IMR-90 (cell line): Measurements from ENCODE around the gene SPATA31E1. TPM values are rescaled to one million over a fixed set of nuclear protein-coding genes. Genes with fewer than 3 reads are reported as not detected.

ENCODE experiments used
- ATAC-seq: fragments of 200-7000 bp; cut with Tn5 transposase; 2 replicates; pipeline ENCODE4 v1.9.1; 2020; ENCODE audit warnings: low read depth, mild to moderate bottlenecking, moderate library complexity
- BruUV-seq: library from RNA; stranded (reverse); fragments of 400-500 nt; replicated peaks from 2 replicates; lab custom pipeline; 2021; lab: Mats Ljungman, UMichigan
- CTCF ChIA-PET: fragments of 300-600 bp; formaldehyde crosslinking; extraction: SDS; loops from one replicate; lab custom pipeline; 2021; ENCODE audit warnings: antibody characterized with exemption; lab: Yijun Ruan, JAX
- POLR2A ChIA-PET: fragments of 300-600 bp; sonication (Branson Sonifier 250); formaldehyde crosslinking; loops from one replicate; lab custom pipeline; 2022; ENCODE audit warnings: antibody characterized with exemption; ENCODE audit not compliant: unreplicated experiment; lab: Charles Lee
- DNase-seq: peaks from one replicate; pipeline ENCODE4 v3.0.0; 2013
- H2AFZ ChIP-seq: replicated peaks from 2 replicates; pipeline ENCODE3; 2013; ENCODE audit warnings: low read length, mild to moderate bottlenecking; ENCODE audit not compliant: poor library complexity
- H2AK5ac ChIP-seq: 2 replicates; pipeline ENCODE4 v1.6.1; 2013; ENCODE audit warnings: low read depth, low read length, inconsistent platforms
- H2AK9ac ChIP-seq: replicated peaks from 2 replicates; pipeline ENCODE3; 2013; ENCODE audit warnings: mild to moderate bottlenecking, low read depth, low read length, moderate library complexity; ENCODE audit not compliant: poor library complexity
- H2BK120ac ChIP-seq: 2 replicates; pipeline ENCODE4 v1.6.1; 2013; ENCODE audit warnings: low read depth, low read length, inconsistent platforms
- H2BK15ac ChIP-seq: 3 replicates; pipeline ENCODE4 v1.6.1; 2013; ENCODE audit warnings: low read depth, low read length, inconsistent platforms
- H2BK20ac ChIP-seq: 2 replicates; pipeline ENCODE4 v1.6.1; 2013; ENCODE audit warnings: low read depth, mild to moderate bottlenecking, inconsistent platforms, low read length, moderate library complexity
- H2BK5ac ChIP-seq: 2 replicates; pipeline ENCODE4 v1.6.1; 2013; ENCODE audit warnings: mild to moderate bottlenecking, low read depth, low read length, inconsistent platforms; ENCODE audit not compliant: poor library complexity, severe bottlenecking
- H3K14ac ChIP-seq: replicated peaks from 2 replicates; pipeline ENCODE4 v1.6.1; 2013; ENCODE audit warnings: low read depth, low read length, inconsistent platforms
- H3K18ac ChIP-seq: 2 replicates; pipeline ENCODE4 v1.6.1; 2013; ENCODE audit warnings: low read depth, low read length, control low read depth
- H3K23ac ChIP-seq: 2 replicates; pipeline ENCODE4 v1.6.1; 2013; ENCODE audit warnings: low read depth, low read length, inconsistent platforms
- H3K27ac ChIP-seq: 2 replicates; pipeline ENCODE4 v1.5.1; 2013; ENCODE audit warnings: mild to moderate bottlenecking, control low read depth, low read length; ENCODE audit not compliant: insufficient read depth
- H3K27me3 ChIP-seq: 2 replicates; pipeline ENCODE4 v1.6.1; 2013; ENCODE audit warnings: low read length; ENCODE audit not compliant: control insufficient read depth, insufficient read depth
- H3K36me3 ChIP-seq: 2 replicates; pipeline ENCODE4 v1.6.1; 2013; ENCODE audit warnings: low read length, mixed read lengths; ENCODE audit not compliant: control insufficient read depth, insufficient read depth
- H3K4ac ChIP-seq: 2 replicates; pipeline ENCODE4 v1.6.1; 2013; ENCODE audit warnings: low read depth, low read length, inconsistent platforms
- H3K4me1 ChIP-seq: 2 replicates; pipeline ENCODE4 v1.6.1; 2013; ENCODE audit warnings: low read length, mixed read lengths; ENCODE audit not compliant: control insufficient read depth, insufficient read depth
- H3K4me2 ChIP-seq: 2 replicates; pipeline ENCODE4 v1.6.1; 2013; ENCODE audit warnings: low read depth, mild to moderate bottlenecking, control low read depth, low read length, moderate library complexity
- H3K4me3 ChIP-seq: 2 replicates; pipeline ENCODE4 v1.5.1; 2013; ENCODE audit warnings: low read depth, mild to moderate bottlenecking, control low read depth, low read length, moderate library complexity; ENCODE audit not compliant: insufficient read depth
- H3K56ac ChIP-seq: 2 replicates; pipeline ENCODE4 v1.6.1; 2013; ENCODE audit warnings: low read length, inconsistent platforms; ENCODE audit not compliant: insufficient read depth; ENCODE audit errors: extremely low read depth
- H3K79me1 ChIP-seq, 2 experiments: 2 replicates each; pipeline ENCODE4 v1.6.1; 2013; ENCODE audit warnings: low read length in 2 of 2, inconsistent platforms in 1 of 2, low read depth in 1 of 2
- H3K9ac ChIP-seq: 2 replicates; pipeline ENCODE4 v1.6.1; 2013; ENCODE audit warnings: low read depth, low read length, control low read depth
- H3K9me1 ChIP-seq: 2 replicates; pipeline ENCODE4 v1.6.1; 2013; ENCODE audit warnings: low read length, inconsistent platforms; ENCODE audit not compliant: insufficient read depth
- H3K9me3 ChIP-seq: 2 replicates; pipeline ENCODE4 v1.6.1; 2013; ENCODE audit warnings: low read length; ENCODE audit not compliant: control insufficient read depth, insufficient read depth
- H4K20me1 ChIP-seq: 2 replicates; pipeline ENCODE4 v1.6.1; 2013; ENCODE audit warnings: low read length, inconsistent platforms; ENCODE audit not compliant: insufficient read depth
- H4K5ac ChIP-seq: 2 replicates; pipeline ENCODE4 v1.6.1; 2013; ENCODE audit warnings: mild to moderate bottlenecking, low read depth, low read length, control low read depth
- H4K8ac ChIP-seq, 2 experiments: 2 replicates each; pipeline ENCODE4 v1.6.1; 2013; ENCODE audit warnings: low read depth in 2 of 2, low read length in 2 of 2, control low read depth in 1 of 2, inconsistent platforms in 1 of 2
- H4K91ac ChIP-seq: 2 replicates; pipeline ENCODE4 v1.6.1; 2013; ENCODE audit warnings: low read depth, low read length, inconsistent platforms; ENCODE audit not compliant: insufficient read depth
- ELK1 ChIP-seq: fragments of 150-350 bp; IDR thresholded peaks from 2 replicates; pipeline ENCODE4 v1.6.1; 2016; ENCODE audit warnings: low read depth, mild to moderate bottlenecking, low read length, moderate library complexity, borderline replicate concordance
- MAZ ChIP-seq: IDR thresholded peaks from 2 replicates; pipeline ENCODE4 v1.6.1; 2012; ENCODE audit warnings: low read depth, mild to moderate bottlenecking, low read length, improper control_type of control experiment, moderate library complexity, borderline replicate concordance
- POLR2A ChIP-seq: IDR thresholded peaks from 2 replicates; pipeline ENCODE4 v1.6.1; 2012; ENCODE audit warnings: mild to moderate bottlenecking, low read depth, low read length
- RCOR1 ChIP-seq: IDR thresholded peaks from 2 replicates; pipeline ENCODE4 v1.6.1; 2012; ENCODE audit warnings: mild to moderate bottlenecking, low read length, improper control_type of control experiment; ENCODE audit not compliant: insufficient replicate concordance
- RFX5 ChIP-seq: IDR thresholded peaks from 2 replicates; pipeline ENCODE4 v1.8.0; 2012; ENCODE audit warnings: low read depth, mild to moderate bottlenecking, low read length, moderate library complexity
- WGBS, 2 experiments: methylation state at CpG; one replicate each; pipeline versions ENCODE4 v1.1.5 to v1.1.7; 2013; ENCODE audit warnings: missing lambda C conversion rate in 2 of 2; ENCODE audit not compliant: insufficient read length in 1 of 2; ENCODE audit errors: extremely low coverage in 2 of 2; 5-methylcytosine and 5-hydroxymethylcytosine counted together
- dilution Hi-C: fragments of 300-500 bp; cut with HindIII; formaldehyde crosslinking; loops from one replicate; pipeline ENCODE4 v1.14.3; 2018; ENCODE audit warnings: low sequenced_read_pairs; ENCODE audit not compliant: unreplicated experiment
- in situ Hi-C: fragments of 300-500 bp; cut with MboI; formaldehyde crosslinking; loops from 3 replicates; pipeline ENCODE4 v1.14.3; 2019; ENCODE audit warnings: low sequenced_read_pairs, inconsistent platforms, mixed read lengths
- intact Hi-C: fragments of 100-400 bp; cut with micrococcal nuclease; formaldehyde crosslinking; loops from 2 replicates; pipeline ENCODE4 v1.10.0; 2022
- polyA plus RNA-seq, 3 experiments: library from polyadenylated mRNA; depleted of rRNA; stranded (reverse); fragments of >200 nt; gene quantifications; 2 replicates each; pipeline ENCODE4 v1.2.3, GENCODE V29; 2012; ENCODE audit warnings: low replicate concordance in 1 of 3
- total RNA-seq: library from RNA; depleted of rRNA; stranded (reverse); fragments of >200 nt; gene quantifications from 2 replicates; pipeline ENCODE4 v1.2.3, GENCODE V29; 2012

The SPATA31E1 gene
- total and polyA plus RNA-seq, 2 of the 4 experiments (the other 2 are of a cell fraction), result 0.03 TPM; not detected in 1

DNA sequence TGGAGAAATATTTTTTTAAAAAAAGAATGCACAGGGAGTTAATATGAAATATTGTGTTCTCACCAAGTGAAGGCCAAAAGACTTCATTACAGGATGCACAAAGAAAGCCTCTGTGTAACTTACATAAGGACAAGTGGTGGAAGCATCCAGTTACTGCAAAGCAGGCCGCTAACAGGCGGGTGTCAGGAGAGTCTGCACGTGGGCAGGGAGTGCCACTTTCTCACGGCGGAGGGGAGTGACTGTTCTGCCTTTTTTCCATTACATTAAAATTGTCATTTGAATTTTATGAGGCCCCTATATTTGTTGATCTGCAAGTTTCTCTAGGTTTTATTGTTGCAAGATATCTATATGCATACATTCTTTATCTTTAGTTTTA, 28.1 kb upstream of the SPATA31E1 start:
- H3K4me2 ChIP-seq, result no peak overlapping the region

More for the DNA sequence above, 28.1 kb upstream of the SPATA31E1 start:
- H3K4me3 ChIP-seq, result no peak overlapping the region
- no peak overlapping the region for H3K23ac ChIP-seq
- no peak overlapping the region for H3K27ac ChIP-seq
- TF ChIP-seq MAZ (no peak), ELK1 (no peak), RFX5 (no peak), POLR2A (no peak), RCOR1 (no peak)
- H3K27me3 ChIP-seq, result no peaks in the 10 kb centered on the region
- no peak overlapping the region for H2AK9ac ChIP-seq
- POLR2A ChIA-PET, result no interaction called here
- H3K56ac ChIP-seq, result no peak overlapping the region
- CTCF ChIA-PET, result no interaction called here
- H4K8ac ChIP-seq, result no peak overlapping the region
- H3K9me1 ChIP-seq, result no peaks in the 10 kb centered on the region
- no peak overlapping the region for H3K18ac ChIP-seq
- no peak overlapping the region for H2AFZ ChIP-seq
- DNase-seq (no peak), ATAC-seq (no peak)
- BruUV-seq, result no TSS peak
- peaks cover 2% of the 10 kb centered on the region; the same call in 1 of the 2 replicates for H3K9me3 ChIP-seq
- H2BK15ac ChIP-seq, result no peak overlapping the region
- dilution Hi-C loops, result no loop called here
- no peak overlapping the region for H2AK5ac ChIP-seq
- in situ Hi-C loops, result no loop called here
- no peaks in the 10 kb centered on the region for H3K36me3 ChIP-seq
- H3K4ac ChIP-seq, result no peak overlapping the region
- H3K9ac ChIP-seq, result no peak overlapping the region
- H2BK5ac ChIP-seq, result no peak overlapping the region
- H4K5ac ChIP-seq, result no peak overlapping the region
- H3K79me1 ChIP-seq, result no peaks in the 10 kb centered on the region
- H2BK120ac ChIP-seq, result no peak overlapping the region
- H3K4me1 ChIP-seq, result no peaks in the 10 kb centered on the region; the same call in 1 of the 2 replicates
- intact Hi-C loops, result no loop called here
- H3K14ac ChIP-seq, result no peak overlapping the region
- no peaks in the 10 kb centered on the region for H4K20me1 ChIP-seq
- H4K91ac ChIP-seq, result no peak overlapping the region
- WGBS, 2 experiments, result 100% methylated on average over 1 of the region's 5 CpGs; no CpG with 5 or more reads in 1 of the 2 experiments
- no peak overlapping the region for H2BK20ac ChIP-seq
